Activated CD4-positive, CD25-positive, alpha-beta regulatory T cell treated with anti-CD3 and anti-CD28 coated beads, Interleukin-2, amount 50 U/mL, for 24 hours (primary cell): ENCODE data around the gene ASCC3.
"Not testable (repeated sequence)": the region's sequence is repeated elsewhere in the genome, so short reads cannot be mapped to it uniquely, and the experiment has no call there.

Experiments used
- ATAC-seq, 2 donors: fragments of 150-1000 bp; cut with Tn5 transposase; one replicate each; pipeline ENCODE4 v1.10.0; 2021; ENCODE audit warnings: mild to moderate bottlenecking in 1 of 2, moderate library complexity in 1 of 2

The ASCC3 gene

GRCh38 chr6:100641147-100641546, 240.0 kb downstream of the ASCC3 start:
- not testable (repeated sequence) for ATAC-seq

DNA sequence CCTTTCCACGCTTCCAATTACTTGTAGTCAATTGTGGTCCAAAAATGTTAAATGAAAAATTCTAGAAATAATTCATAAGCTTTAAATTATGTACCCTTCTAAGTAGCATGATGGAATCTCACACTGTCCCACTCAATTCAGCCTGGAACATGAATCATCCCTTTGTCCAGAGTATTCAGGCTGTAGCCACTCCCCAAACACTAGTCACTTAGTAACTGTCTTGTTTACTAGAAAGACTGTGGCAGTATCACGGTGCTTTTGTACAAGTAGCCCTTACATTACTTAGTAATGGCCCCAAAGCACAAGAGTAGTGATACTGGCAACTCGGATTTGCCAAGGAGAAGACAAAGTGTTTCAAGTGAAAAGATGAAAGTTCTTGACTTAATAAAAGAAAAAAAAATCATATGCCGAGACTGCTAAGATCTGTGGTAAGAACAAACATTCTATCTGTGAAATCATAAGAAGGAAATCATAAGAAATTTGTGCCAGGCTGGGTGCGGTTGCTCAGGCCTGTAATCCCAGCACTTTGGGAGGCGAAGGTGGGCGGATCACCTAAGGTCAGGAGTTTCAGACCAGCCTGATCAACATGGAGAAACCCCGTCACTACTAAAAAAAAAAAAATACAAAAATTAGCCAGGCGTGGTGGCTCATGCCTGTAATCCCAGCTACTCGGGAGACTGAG, 247.9 kb downstream of the ASCC3 start:
- ATAC-seq: no peak

DNA sequence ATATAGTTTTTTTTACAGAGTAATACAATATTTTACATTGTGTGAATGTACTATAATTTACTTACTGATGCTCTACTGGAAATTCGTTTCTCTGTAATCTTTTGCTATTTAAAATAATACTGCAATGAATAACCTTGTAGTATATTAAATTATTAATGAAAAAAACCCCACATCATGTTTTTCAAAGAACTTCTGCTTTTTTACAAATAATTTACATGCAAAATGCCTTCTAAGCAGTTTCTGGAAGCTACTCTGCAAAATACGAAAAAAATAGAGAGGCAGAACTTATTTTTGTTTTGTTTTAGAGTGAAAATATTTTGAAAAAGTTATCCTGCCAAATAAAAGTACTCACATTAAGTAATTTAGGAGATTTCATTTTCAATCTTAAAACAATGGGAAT, 250.6 kb downstream of the ASCC3 start:
- ATAC-seq: no peak

GRCh38 chr6:100627911-100628758, 253.0 kb downstream of the ASCC3 start:
- ATAC-seq: no peak

DNA sequence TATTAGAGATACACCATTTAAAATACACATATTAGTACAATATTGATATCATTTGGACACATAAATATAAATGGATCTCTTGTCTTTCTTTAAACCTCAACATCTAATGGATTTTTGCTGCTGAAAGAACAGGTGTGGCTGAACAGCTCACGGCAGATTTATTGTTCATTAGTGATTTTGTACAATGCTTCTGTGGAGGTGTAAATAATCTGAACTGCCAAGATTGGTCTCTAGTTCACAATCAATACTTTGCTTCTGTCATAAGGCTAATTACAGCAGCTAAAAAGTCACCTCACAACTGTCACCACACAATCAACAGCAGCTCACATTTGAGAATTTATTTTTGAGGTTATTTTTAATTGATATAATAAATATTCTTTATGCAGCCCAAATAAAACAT, 254.4 kb downstream of the ASCC3 start:
- ATAC-seq: no peak

DNA sequence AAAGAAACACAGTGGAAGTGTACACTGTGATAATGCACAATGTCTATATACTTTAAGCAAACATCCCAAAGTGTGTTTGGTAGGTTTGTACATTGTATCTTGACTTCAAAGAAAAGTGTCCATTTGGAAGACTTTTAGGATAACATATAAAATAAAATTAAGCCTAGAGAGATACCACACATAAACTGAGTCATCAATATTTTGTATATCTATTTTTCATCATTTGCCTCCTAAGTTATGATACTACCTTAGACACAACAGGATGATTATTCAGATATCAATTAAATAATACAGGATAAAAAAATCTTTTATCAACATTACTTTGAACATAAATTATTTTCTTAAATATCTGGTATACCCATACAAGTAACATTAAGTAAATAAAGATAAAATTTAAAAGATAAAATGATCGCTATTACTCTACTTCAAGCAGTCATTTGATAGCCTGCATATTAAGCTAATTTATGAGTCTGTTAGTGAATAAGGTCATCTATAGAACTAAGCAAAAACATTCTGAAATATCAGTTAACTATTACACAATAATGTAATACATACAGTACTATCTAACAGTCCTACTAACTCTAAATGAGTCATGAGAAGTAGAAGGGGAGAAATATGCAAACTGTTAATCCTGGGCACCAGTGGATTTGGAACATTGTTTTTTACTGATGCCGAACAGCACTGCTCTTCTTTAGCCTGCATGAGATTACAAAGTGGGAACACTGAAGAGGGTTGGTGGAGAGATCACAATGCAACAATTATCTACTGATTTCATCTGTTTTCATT, 258.0 kb downstream of the ASCC3 start:
- ATAC-seq: no peak

DNA sequence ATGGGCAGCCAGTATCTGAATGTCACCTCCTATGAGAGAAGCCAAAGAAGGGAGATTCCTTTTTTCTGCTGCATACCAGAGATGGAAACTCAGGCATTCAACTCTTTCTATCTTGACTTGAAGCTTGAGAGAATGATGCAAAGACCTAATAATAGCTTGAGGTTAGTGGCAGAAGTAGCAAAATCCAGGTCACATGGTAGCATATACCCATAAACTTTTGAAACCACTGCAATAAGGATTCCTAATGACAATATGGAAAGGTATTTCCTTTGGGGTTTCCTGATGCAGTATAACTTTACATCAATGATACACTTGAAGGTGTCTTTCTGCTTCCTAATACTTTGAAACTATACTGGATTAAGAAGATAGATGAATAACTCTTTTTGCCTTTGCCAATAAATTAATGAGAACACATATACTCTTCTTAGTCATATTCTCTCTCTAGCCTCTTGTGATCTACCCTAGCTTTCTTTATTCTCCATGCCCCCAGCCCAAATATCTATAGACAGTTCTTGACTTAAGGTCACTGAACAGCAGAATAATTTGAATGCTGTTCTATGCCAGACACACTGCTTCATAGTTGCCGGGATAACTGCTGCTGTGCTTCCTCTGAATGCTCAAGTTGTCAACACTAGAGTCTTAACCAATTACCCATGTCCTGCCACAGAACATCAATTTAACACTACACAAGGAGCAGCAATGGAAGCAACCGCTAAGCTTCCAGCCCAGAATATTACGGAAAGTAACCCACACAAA, 260.9 kb downstream of the ASCC3 start:
- no peak for ATAC-seq

DNA sequence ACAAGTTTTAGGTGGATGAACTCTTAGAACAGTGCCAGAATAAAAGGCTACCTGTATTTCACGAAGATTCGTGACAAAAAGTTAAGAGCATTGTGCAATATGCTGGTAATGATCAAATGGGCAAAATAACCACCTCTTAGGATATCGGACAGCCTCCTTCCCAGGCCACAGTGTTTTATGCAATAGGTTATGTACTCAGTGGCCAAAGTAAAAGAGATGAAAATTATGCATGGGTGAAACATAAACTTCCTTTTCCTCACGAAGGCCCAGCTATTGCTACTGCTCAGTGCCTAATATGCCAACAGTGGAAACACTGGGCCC, 262.8 kb downstream of the ASCC3 start:
- ATAC-seq: no peak

DNA sequence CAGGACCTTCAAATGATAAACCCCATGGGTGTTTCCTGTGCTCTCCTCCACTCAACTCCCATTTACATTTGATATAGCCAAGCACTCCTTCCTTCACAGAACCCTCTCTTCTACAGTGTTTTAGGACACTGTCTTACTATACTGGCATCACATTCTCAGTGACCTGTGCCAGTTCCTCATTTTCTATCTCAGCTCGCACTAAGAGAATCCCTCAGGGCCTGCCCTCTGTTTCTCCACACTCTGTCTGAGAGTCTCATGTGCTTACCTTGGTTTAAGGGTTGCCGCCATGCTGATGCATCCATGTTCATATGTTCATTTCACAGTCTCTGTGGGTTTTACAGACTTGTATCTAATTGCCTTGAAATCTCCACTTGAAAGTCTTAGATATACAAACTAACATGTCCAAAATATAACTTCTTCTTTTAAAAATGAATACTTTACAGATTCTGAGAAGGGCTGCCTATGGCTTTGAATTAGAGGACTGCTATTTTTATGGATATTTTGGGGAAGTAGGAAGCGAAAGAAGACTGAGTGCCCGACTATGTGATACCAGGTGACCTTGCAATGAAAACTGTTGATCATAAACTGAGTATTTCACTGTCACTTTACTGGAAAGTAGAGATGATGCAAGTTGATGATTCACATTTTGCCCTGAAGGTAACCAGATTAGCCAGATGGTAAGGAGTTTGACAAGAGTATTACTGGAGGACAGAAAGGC, 263.3 kb downstream of the ASCC3 start:
- ATAC-seq: no peak

GRCh38 chr6:100614933-100615332, 266.2 kb downstream of the ASCC3 start:
- ATAC-seq: no peak

DNA sequence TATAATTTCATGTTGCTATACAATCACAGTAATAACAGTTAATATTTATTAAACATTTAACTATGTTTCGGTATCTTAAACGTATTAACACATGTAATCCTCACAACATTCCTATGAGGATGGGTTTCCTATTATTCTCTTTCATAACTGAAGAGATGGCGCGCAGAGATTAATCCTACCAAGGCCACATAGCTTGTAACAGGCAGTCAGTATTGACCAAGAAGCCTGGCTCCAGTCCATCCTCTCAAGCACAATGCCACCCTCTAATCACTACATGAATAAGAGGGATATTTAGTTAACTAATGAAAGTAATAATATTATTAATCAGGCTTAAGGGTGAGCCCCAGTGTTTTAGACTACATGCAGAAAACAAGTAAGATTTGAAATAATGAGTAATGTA, 266.7 kb downstream of the ASCC3 start:
- no peak for ATAC-seq

DNA sequence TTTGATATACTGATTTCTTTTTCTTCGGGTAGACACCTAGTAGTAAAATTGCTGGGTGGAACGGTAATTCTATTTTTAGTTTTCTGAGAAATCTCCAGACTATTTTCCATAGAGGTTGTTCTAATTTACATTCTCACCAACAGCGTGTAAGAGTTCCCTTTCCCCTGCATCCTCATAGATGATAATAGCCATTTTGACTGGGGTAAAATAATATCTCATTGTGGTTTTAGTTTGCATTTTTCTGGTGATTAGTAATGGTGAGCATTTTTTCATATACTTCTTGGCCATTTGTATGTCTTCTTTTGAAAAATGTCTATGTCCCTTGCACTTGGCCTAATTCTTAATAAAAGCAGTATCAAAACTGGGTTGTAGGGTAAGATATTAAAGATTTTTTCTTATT, 267.5 kb downstream of the ASCC3 start:
- ATAC-seq: no peak

- ATAC-seq: no peak
Measured at GRCh38 chr6:100612094-100612493, 269.0 kb downstream of the ASCC3 start.

GRCh38 chr6:100599088-100599770, 281.9 kb downstream of the ASCC3 start:
- ATAC-seq: no peak

DNA sequence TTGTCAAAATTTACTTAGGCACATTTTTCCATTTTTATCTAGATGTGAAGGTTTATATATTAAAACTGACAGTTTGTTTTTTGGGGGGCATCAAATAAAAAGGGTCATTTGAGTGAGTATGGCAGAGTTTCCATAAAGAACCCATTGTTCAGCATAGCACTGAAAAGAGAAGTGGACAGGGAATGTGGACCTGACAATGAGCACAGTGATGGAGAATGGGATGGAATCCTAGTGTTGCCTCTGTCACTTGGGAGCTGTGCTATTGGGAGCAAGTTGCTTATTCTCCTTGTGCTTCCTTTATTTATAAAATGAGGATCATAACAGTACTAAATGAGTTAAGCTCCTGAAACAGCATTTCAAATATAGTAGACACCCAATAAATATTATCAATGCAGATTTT, 285.7 kb downstream of the ASCC3 start:
- no peak for ATAC-seq

GRCh38 chr6:100593522-100593921, 287.6 kb downstream of the ASCC3 start:
- ATAC-seq: no peak

DNA sequence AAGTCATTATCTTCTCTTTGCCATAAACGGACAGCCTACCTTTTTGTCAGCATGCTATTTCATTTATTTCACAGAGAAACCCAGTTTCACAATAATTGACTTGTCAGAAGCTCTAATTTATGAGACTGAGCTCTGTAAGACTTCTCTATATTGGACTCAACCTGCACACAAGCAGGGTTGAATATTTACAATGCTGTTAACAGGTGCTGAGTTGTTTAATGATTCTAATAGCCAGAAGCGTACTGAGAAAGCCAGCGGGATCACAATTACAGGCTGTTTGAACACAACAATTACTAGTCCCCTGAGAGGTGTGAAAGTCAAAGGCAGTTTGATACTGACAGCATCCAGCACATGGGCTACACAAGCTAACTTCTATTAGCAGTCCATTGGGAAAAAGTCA, 288.2 kb downstream of the ASCC3 start:
- no peak for ATAC-seq

DNA sequence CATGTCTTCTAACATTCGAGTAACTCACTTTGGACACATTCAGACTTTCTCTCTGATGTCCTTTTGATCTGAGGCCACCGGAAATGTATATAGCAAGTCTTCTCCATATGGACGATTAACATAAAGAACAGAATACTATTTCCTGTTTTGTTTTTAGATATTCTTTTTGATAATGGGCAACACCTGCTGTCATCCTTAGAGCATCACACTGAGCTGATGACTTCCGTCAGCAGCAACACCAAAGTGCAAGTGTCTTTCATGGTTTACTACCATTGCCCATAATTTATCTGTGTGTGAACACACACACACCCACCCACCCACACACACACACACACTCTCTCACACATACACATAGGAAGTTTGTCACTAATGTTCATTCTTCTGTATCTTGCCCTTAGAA, 303.7 kb downstream of the ASCC3 start:
- no peak for ATAC-seq

- no peak for ATAC-seq
Measured at GRCh38 chr6:100575921-100576320, 305.2 kb downstream of the ASCC3 start.

DNA sequence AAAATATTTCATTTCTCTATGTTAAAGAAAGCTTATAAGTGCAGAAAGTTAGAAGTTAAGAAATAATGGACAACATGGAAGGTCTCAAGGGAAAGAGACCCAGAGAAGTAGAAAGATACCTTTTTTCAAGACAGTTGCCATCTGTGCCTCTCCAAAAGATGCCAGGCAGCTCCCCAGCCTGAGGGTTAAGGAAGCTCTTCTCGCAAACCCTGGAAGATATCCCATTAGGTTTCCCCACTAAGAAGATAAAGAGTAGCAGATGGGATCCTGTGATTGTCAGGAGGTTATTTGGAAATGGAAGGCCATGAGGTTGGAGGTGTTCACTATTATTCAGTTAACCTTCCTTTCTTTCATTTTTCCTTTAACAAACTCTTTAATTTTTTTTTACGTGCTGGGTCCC, 306.3 kb downstream of the ASCC3 start:
- ATAC-seq: no peak

DNA sequence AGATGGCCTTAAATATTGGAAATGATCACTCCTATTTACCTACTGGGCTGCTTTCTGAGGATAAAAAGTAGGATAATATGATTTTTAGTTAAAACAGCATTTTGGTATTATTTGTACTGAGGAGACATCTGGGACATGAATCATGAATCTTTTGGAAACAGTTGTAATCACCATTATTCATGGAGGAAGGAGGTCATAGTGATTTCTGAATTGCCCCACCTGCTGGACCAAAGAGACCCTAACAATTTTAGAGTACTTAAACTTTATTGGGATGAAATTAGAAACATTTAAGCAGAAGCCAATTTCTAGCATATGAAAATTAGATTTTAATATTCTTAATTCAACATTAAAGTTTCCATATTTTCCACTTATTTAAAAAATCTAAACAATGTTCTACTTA, 308.0 kb downstream of the ASCC3 start:
- ATAC-seq: no peak

DNA sequence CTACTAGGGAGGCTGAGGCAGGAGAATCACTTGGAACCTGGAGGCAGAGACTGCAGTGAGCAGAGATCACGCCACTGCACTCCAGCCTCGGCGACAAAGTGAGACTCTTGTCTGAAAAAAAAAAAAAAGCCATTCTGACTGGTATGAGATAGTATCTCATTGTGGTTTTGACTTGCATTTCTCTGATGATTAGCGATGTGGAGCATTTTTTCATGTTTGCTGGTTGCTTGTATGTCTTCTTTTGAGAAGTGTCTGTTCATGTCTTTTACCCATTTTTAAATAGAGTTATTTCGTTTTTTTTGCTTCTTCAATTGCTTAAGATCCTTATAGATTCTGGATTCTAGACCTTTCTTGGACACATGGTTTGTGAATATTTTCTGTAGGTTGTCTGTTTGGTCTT, 312.9 kb downstream of the ASCC3 start:
- no peak for ATAC-seq
